SK-N-SH (cell line): ENCODE data around the gene KNTC1. TPM values are rescaled to one million over a fixed set of nuclear protein-coding genes. Genes with fewer than 3 reads are reported as not detected.

Source experiments
- CTCF ChIA-PET: fragments of 300-600, 350-600 bp; formaldehyde crosslinking; extraction: SDS; loops from one replicate; lab custom pipeline; 2021; lab: Yijun Ruan, JAX
- POLR2A ChIA-PET: fragments of 350-600 bp; sonication (Branson Sonifier 250); formaldehyde crosslinking; extraction: SDS; loops from one replicate; lab custom pipeline; 2020; ENCODE audit warnings: antibody characterized with exemption, inconsistent platforms; lab: Yijun Ruan, JAX
- DNase-seq: peaks from one replicate; pipeline ENCODE4 v3.0.0; 2012
- H2AFZ ChIP-seq: fragments of 200-600 bp; sonication (generic); 2 replicates; pipeline ENCODE4 v1.8.1; 2016; ENCODE audit warnings: antibody characterized with exemption, mild to moderate bottlenecking, low read depth
- H3F3A ChIP-seq: fragments of 200-600 bp; sonication (generic); replicated peaks from 2 replicates; pipeline ENCODE3; 2016; ENCODE audit warnings: antibody characterized with exemption, mild to moderate bottlenecking; ENCODE audit not compliant: insufficient read depth
- H3K27ac ChIP-seq, 2 experiments: fragments of 200-500 bp in 1 of 2; fragments of 200-600 bp in 1 of 2; sonication (Bioruptor generic) in 1 of 2; sonication (generic), shearing (Covaris generic) in 1 of 2; 2 replicates each; pipeline versions ENCODE4 v1.5.1 to v1.6.1; 2014 to 2016; ENCODE audit warnings: low read depth in 2 of 2, inconsistent platforms in 1 of 2, low read length in 1 of 2, mild to moderate bottlenecking in 1 of 2, mixed read lengths in 1 of 2
- H3K27me3 ChIP-seq: fragments of 200-600 bp; sonication (generic), shearing (Covaris generic); 2 replicates; pipeline ENCODE4 v1.6.1; 2016; ENCODE audit warnings: mixed run types; ENCODE audit not compliant: insufficient read depth
- H3K36me3 ChIP-seq, 2 experiments: fragments of 200-500 bp in 1 of 2; fragments of 200-600 bp in 1 of 2; sonication (Bioruptor generic) in 1 of 2; sonication (generic) in 1 of 2; replicated peaks in 1 of 2; 2 replicates each; pipeline versions ENCODE3 to v1.5.1; 2014 to 2016; ENCODE audit warnings: low read length in 1 of 2, mild to moderate bottlenecking in 1 of 2; ENCODE audit not compliant: insufficient read depth in 2 of 2, control insufficient read depth in 1 of 2
- H3K4me1 ChIP-seq, 2 experiments: fragments of 200-500 bp in 1 of 2; fragments of 200-600 bp in 1 of 2; sonication (Bioruptor generic) in 1 of 2; sonication (generic), shearing (Covaris generic) in 1 of 2; 2 replicates each; pipeline versions ENCODE4 v1.5.1 to v1.6.1; 2014 to 2016; ENCODE audit warnings: low read depth in 1 of 2, low read length in 1 of 2, mixed run types in 1 of 2; ENCODE audit not compliant: insufficient read depth in 2 of 2, control insufficient read depth in 1 of 2
- H3K4me2 ChIP-seq: fragments of 200-600 bp; sonication (generic), shearing (Covaris generic); 2 replicates; pipeline ENCODE4 v1.6.1; 2017; ENCODE audit warnings: mixed run types
- H3K4me3 ChIP-seq, 2 experiments: fragments of 200-500 bp in 1 of 2; fragments of 200-600 bp in 1 of 2; sonication (Bioruptor generic) in 1 of 2; sonication (generic), shearing (Covaris generic) in 1 of 2; 2 replicates each; pipeline versions ENCODE4 v1.5.1 to v1.8.1; 2014 to 2016; ENCODE audit warnings: low read depth in 2 of 2, inconsistent platforms in 1 of 2, low read length in 1 of 2, mild to moderate bottlenecking in 1 of 2, mixed read lengths in 1 of 2, moderate library complexity in 1 of 2
- H3K79me2 ChIP-seq: fragments of 200-600 bp; sonication (generic); 2 replicates; pipeline ENCODE4 v1.8.1; 2017; ENCODE audit warnings: mild to moderate bottlenecking; ENCODE audit not compliant: insufficient read depth
- H3K9ac ChIP-seq: fragments of 200-600 bp; sonication (generic); 2 replicates; pipeline ENCODE4 v1.6.1; 2017; ENCODE audit warnings: mixed run types
- H3K9me2 ChIP-seq: fragments of 200-600 bp; sonication (generic); 2 replicates; pipeline ENCODE4 v1.6.1; 2017; ENCODE audit warnings: mixed run types
- H3K9me3 ChIP-seq: fragments of 200-600 bp; sonication (generic); 2 replicates; pipeline ENCODE4 v1.6.1; 2017; ENCODE audit warnings: mixed run types, mild to moderate bottlenecking, moderate library complexity
- H4K20me1 ChIP-seq: fragments of 200-600 bp; sonication (generic); 2 replicates; pipeline ENCODE4 v1.6.1; 2017; ENCODE audit warnings: mild to moderate bottlenecking, mixed run types; ENCODE audit not compliant: insufficient read depth
- CHD2 ChIP-seq: fragments of 150-350 bp; IDR thresholded peaks from 2 replicates; pipeline ENCODE4 v1.6.1; 2018; ENCODE audit warnings: low read length; ENCODE audit not compliant: partially characterized antibody
- FOSL2 ChIP-seq: IDR thresholded peaks from 2 replicates; pipeline ENCODE4 v1.4.0; 2012; ENCODE audit warnings: low read depth, mild to moderate bottlenecking, moderate library complexity, borderline replicate concordance
- FOXM1 ChIP-seq: IDR thresholded peaks from 2 replicates; pipeline ENCODE4 v1.4.0; 2012; ENCODE audit warnings: low read depth, mild to moderate bottlenecking
- RAD21 ChIP-seq: IDR thresholded peaks from 2 replicates; pipeline ENCODE4 v1.6.1; 2012; ENCODE audit warnings: mild to moderate bottlenecking, low read length
- SIN3A ChIP-seq: IDR thresholded peaks from 2 replicates; pipeline ENCODE4 v1.6.1; 2012; ENCODE audit warnings: low read depth, mild to moderate bottlenecking, low read length, moderate library complexity, borderline replicate concordance
- SMC3 ChIP-seq: IDR thresholded peaks from 2 replicates; pipeline ENCODE4 v1.6.1; 2012; ENCODE audit warnings: low read depth, low read length, improper control_type of control experiment
- TCF12 ChIP-seq: IDR thresholded peaks from 2 replicates; pipeline ENCODE4 v1.4.0; 2012
- YY1 ChIP-seq: IDR thresholded peaks from 2 replicates; pipeline ENCODE4 v1.4.0; 2012; ENCODE audit warnings: low read depth, mild to moderate bottlenecking
- WGBS: methylation state at CpG from one replicate; pipeline ENCODE4 v1.1.6; 2017; ENCODE audit warnings: low lambda C conversion rate; 5-methylcytosine and 5-hydroxymethylcytosine counted together
- polyA plus RNA-seq, 3 experiments: library from polyadenylated mRNA; depleted of rRNA; stranded (reverse); fragments of >200 nt; gene quantifications; 2 replicates each; pipeline ENCODE4 v1.2.3, GENCODE V29; 2012
- TF ChIP-seq, protein P1 (sequence below): IDR thresholded peaks from 2 replicates; pipeline ENCODE4 v1.6.1; 2012; ENCODE audit warnings: mild to moderate bottlenecking, low read depth, low read length, moderate library complexity
- TF ChIP-seq, protein P2 (sequence below): fragments of 150-350 bp; IDR thresholded peaks from 2 replicates; pipeline ENCODE4 v1.6.1; 2017; ENCODE audit warnings: antibody characterized with exemption, low read length, low read depth, borderline replicate concordance
- TF ChIP-seq, protein P3 (sequence below): IDR thresholded peaks from 2 replicates; pipeline ENCODE4 v1.4.0; 2012; ENCODE audit warnings: low read depth, borderline replicate concordance

The KNTC1 gene
- polyA plus RNA-seq, 1 of the 3 experiments (the other 2 are of a cell fraction): 13.2 TPM

DNA sequence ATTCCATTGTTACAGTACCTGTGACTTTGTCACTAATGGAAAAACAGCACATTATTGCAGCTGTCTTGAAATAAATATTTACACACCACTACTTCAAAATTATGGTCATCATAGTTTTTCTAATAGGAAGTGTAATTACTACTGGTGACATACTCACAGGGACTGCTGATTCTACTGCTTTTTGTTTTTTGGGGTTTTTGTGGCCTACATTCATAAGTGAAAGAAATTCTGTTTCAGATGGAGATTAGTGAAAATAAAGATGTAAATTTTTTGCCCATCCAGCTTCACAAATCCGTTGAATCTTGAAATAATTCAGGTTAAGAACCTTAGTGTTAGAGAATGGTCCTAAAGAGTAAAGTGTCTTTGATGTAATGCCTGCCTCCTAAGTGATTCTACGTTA, 17.5 kb downstream of the KNTC1 start:
- CTCF ChIA-PET: no interaction called here
- H3K36me3 ChIP-seq: peaks cover 7 to 41% of the 10 kb centered on the region in 2 experiments

DNA sequence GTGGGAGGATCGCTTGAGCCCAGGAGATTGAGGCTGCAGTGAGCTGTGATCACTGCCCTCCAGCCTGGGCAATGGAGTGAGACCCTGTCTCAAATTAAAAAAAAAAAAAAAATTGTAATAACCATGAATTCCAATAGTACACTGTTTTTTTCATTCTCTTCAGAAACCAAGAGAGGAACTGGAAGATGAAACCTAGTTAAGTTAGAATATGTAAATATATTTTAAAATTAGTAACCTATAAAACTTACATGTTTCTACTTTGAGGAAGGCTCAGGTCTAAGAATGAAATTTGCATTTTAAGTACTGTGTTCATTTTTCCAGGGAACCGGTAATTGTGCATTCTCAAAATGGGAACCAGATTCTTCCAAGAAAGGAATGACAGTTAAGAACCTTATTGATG, 18.8 kb downstream of the KNTC1 start:
- Histone ChIP-seq H3K79me2 (no peaks in the 10 kb centered on the region), H3K4me3 (no peak overlapping the region), H3K27ac (no peak overlapping the region), H3K27me3 (no peaks in the 10 kb centered on the region), H3K4me1 (no peaks in the 10 kb centered on the region), H3K9me3 (no peaks in the 10 kb centered on the region), H3F3A (peaks cover 11% of the 10 kb centered on the region), H4K20me1 (no peaks in the 10 kb centered on the region), H3K9ac (no peak overlapping the region), H2AFZ (no peak overlapping the region), H3K4me2 (no peak overlapping the region), H3K36me3 (peaks cover 14 to 49% of the 10 kb centered on the region in 2 experiments), H3K9me2 (no peaks in the 10 kb centered on the region)
- TF ChIP-seq FOXM1 (no peak), SIN3A (no peak), YY1 (no peak), CHD2 (no peak), FOSL2 (no peak)
- TF ChIP-seq, protein P1, sequence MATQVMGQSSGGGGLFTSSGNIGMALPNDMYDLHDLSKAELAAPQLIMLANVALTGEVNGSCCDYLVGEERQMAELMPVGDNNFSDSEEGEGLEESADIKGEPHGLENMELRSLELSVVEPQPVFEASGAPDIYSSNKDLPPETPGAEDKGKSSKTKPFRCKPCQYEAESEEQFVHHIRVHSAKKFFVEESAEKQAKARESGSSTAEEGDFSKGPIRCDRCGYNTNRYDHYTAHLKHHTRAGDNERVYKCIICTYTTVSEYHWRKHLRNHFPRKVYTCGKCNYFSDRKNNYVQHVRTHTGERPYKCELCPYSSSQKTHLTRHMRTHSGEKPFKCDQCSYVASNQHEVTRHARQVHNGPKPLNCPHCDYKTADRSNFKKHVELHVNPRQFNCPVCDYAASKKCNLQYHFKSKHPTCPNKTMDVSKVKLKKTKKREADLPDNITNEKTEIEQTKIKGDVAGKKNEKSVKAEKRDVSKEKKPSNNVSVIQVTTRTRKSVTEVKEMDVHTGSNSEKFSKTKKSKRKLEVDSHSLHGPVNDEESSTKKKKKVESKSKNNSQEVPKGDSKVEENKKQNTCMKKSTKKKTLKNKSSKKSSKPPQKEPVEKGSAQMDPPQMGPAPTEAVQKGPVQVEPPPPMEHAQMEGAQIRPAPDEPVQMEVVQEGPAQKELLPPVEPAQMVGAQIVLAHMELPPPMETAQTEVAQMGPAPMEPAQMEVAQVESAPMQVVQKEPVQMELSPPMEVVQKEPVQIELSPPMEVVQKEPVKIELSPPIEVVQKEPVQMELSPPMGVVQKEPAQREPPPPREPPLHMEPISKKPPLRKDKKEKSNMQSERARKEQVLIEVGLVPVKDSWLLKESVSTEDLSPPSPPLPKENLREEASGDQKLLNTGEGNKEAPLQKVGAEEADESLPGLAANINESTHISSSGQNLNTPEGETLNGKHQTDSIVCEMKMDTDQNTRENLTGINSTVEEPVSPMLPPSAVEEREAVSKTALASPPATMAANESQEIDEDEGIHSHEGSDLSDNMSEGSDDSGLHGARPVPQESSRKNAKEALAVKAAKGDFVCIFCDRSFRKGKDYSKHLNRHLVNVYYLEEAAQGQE: no peak
- TF ChIP-seq, protein P2, sequence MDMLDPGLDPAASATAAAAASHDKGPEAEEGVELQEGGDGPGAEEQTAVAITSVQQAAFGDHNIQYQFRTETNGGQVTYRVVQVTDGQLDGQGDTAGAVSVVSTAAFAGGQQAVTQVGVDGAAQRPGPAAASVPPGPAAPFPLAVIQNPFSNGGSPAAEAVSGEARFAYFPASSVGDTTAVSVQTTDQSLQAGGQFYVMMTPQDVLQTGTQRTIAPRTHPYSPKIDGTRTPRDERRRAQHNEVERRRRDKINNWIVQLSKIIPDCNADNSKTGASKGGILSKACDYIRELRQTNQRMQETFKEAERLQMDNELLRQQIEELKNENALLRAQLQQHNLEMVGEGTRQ: no peak
- WGBS: 94% methylated on average over 2 of the region's 2 CpGs
- POLR2A ChIA-PET: no interaction called here
- DNase-seq: no peak
- CTCF ChIA-PET: no interaction called here

More for the DNA sequence above, 17.5 kb downstream of the KNTC1 start:
- no peaks in the 10 kb centered on the region for H3K9me3 ChIP-seq
- POLR2A ChIA-PET: no interaction called here
- WGBS: 95% methylated on average over 2 of the region's 2 CpGs
- TF ChIP-seq RAD21 (no peak), SMC3 (no peak), TCF12 (no peak)
- TF ChIP-seq, protein P3, sequence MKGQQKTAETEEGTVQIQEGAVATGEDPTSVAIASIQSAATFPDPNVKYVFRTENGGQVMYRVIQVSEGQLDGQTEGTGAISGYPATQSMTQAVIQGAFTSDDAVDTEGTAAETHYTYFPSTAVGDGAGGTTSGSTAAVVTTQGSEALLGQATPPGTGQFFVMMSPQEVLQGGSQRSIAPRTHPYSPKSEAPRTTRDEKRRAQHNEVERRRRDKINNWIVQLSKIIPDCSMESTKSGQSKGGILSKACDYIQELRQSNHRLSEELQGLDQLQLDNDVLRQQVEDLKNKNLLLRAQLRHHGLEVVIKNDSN: no peak
- no peak overlapping the region for H2AFZ ChIP-seq
- H3K4me2 ChIP-seq: no peak overlapping the region
- no peak overlapping the region for H3K27ac ChIP-seq
- no peaks in the 10 kb centered on the region for H3K9me2 ChIP-seq
- no peaks in the 10 kb centered on the region for H3K27me3 ChIP-seq
- H3F3A ChIP-seq: peaks cover 5% of the 10 kb centered on the region
- H4K20me1 ChIP-seq: no peaks in the 10 kb centered on the region
- no peak overlapping the region for H3K4me3 ChIP-seq
- H3K4me1 ChIP-seq: no peaks in the 10 kb centered on the region
- H3K9ac ChIP-seq: no peak overlapping the region
- no peaks in the 10 kb centered on the region for H3K79me2 ChIP-seq
- no peak for DNase-seq
